HG03354 (cell line): ENCODE measurements around the gene CASS4.

Experiments
- ATAC-seq: cut with Tn5 transposase; IDR thresholded peaks from one replicate; pipeline ENCODE4 v1.9.1; 2021; ENCODE audit warnings: mild to moderate bottlenecking; ENCODE audit not compliant: unreplicated experiment, poor library complexity, severe bottlenecking

CASS4 gene

GRCh38 chr20:56487216-56487615 is 75.2 kb downstream of the CASS4 start:
- no peak for ATAC-seq

- ATAC-seq: no peak
Measured at GRCh38 chr20:56488566-56488965, 76.5 kb downstream of the CASS4 start.

GRCh38 chr20:56501116-56501515 is 89.1 kb downstream of the CASS4 start:
- ATAC-seq: no peak

- ATAC-seq: no peak
Measured at GRCh38 chr20:56503916-56504315, 91.9 kb downstream of the CASS4 start.

- ATAC-seq: no peak
Measured at GRCh38 chr20:56504373-56505005, 92.4 kb downstream of the CASS4 start.

- no peak for ATAC-seq
Measured at GRCh38 chr20:56506103-56506502, 94.0 kb downstream of the CASS4 start.
